ENCODE results near the gene KCP. TPM values are rescaled to one million over a fixed set of nuclear protein-coding genes. Genes with fewer than 3 reads are reported as not detected.

The KCP gene
- total RNA-seq, 2 donors from 2014 or later: 0.81 to 1.6 TPM

DNA sequence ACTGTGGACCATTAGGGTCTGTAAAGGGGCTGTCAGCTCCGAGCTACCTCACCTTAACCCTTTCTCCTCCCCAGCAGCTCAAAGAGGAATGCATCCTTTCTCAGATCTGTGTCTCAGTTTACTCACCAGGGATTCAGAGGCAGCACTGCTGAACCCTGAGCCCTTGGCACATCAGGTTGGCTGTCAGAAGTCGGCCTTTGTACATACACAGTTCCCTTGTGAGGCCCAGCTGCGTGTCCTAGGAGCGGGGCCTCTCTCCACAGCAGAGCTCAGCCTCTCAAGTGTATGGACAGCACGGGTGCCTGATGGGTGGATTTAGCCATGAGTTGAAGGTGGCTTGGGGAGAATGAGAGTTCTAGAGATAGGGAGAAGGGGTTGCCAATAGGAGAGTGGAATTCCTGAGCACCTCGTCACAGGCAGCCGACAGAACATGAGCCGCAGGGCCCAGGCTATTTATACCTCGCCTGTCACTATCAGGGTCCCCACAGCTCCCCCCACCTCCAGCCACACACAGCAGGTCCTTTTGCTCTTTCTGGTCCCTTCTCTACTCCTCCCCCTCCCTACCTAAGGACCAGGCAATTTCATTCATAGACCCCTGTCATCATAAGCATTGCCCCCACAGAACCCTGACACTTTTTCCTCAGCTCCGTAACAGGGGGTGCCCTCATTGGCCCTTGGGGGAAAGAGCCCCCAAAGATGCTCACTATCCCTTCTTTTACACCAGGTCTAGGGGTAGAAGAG lies 82.4 kb downstream of the KCP start:
- no peak for ATAC-seq
- no peak for DNase-seq
- intact Hi-C loops (cut with DNase I, micrococcal nuclease): no loop called here

DNA sequence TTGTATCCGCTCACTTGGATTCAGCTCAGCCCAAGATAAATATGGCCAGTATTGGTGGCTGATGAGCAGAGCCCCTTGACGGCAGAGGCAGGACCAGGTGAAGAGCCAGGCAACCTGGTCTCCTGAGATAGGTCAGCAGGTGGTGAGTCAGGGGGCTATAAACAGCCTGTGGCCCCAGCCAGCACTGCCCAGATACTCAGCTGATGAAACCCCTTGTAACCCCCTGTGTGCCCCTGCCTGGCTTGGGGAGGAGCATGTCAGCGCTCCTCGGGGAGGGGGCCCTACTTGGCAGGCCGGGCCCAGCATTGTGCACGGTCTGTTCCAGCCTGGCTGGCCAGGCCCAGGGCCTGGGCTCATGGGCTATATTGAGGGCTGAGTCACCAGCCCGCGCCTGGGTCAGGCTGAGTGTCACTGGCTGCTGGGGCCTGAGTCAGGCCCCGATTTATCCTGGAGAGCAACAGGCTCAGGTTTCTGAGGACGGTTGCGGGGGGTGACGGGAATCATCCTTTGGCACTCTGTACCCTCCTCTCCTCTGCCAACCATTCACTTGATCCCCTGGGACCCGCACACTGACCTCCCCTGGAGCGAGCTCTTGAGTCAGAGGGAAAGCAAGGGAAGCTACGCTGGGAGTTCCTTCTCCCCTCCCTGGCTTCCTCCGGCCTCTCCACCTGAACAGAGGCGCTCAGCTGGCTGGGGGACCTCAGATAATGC lies 83.1 kb downstream of the KCP start:
- DNase-seq (no peak), ATAC-seq (no peak)
- intact Hi-C loops (cut with DNase I, micrococcal nuclease): no loop called here

- DNase-seq (no peak), ATAC-seq (no peak)
Measured at GRCh38 chr7:128826916-128827247, 83.6 kb downstream of the KCP start.

More at GRCh38 chr7:128826916-128827247, 83.6 kb downstream of the KCP start:
- intact Hi-C loops (cut with DNase I, micrococcal nuclease): no loop called here

Other genes starting within 250 kb of the KCP start
- gene GARIN1A, start 238.4 kb downstream of the KCP start, total RNA-seq: 1 to 10 TPM in 1 of 2 donors, under 1 TPM in 1; 0.81 to 1.6 TPM
- gene CALU, start 171.3 kb downstream of the KCP start, total RNA-seq: 10 to 100 TPM; 36.3 to 42.6 TPM
- not detected for gene OPN1SW, start 134.9 kb downstream of the KCP start, total RNA-seq
- 1 to 10 TPM; 1.5 to 5.6 TPM for gene CCDC136, start 118.7 kb downstream of the KCP start, total RNA-seq
- 10 to 100 TPM in 1 of 2 donors, 1 to 10 TPM in 1; 2.4 to 41.4 TPM for gene FLNC, start 80.3 kb downstream of the KCP start, total RNA-seq
- 10 to 100 TPM; 65.8 to 78.5 TPM for gene ATP6V1F, start 47.9 kb downstream of the KCP start, total RNA-seq
- gene IRF5, start 27.2 kb upstream of the KCP start, total RNA-seq: 1 to 10 TPM; 6.6 to 8.5 TPM
- gene TNPO3, start 144.4 kb upstream of the KCP start, total RNA-seq: 10 to 100 TPM; 35.2 to 36.4 TPM
- 1 to 10 TPM; 4.8 to 7.5 TPM for gene TSPAN33, start 234.0 kb upstream of the KCP start, total RNA-seq

Measured in left colon (tissue), 2 donors.